ENCODE data around the gene TMEM183A. TPM values are rescaled to one million over a fixed set of nuclear protein-coding genes. Genes with fewer than 3 reads are reported as not detected.

The TMEM183A gene
- total RNA-seq, 1 donor from 2014 or later: 24.3 TPM

GRCh38 chr1:203055161-203055799, 48.1 kb downstream of the TMEM183A start:
- DNase-seq (no peak), ATAC-seq (no peak)
- intact Hi-C loops (cut with micrococcal nuclease): no loop called here

GRCh38 chr1:203056012-203056411, 48.8 kb downstream of the TMEM183A start:
- no peak for DNase-seq
- ATAC-seq: no peak
- intact Hi-C loops (cut with micrococcal nuclease): no loop called here

- DNase-seq (no peak), ATAC-seq (no peak)
- intact Hi-C loops (cut with micrococcal nuclease): no loop called here
Measured at GRCh38 chr1:203056516-203056915, 49.3 kb downstream of the TMEM183A start.

GRCh38 chr1:203057911-203058675, 50.9 kb downstream of the TMEM183A start:
- intact Hi-C loops (cut with micrococcal nuclease): no loop called here
- ATAC-seq (peak; percentile 51), DNase-seq (no peak)

GRCh38 chr1:203058676-203058935, 51.4 kb downstream of the TMEM183A start:
- DNase-seq: no peak
- ATAC-seq: peak; percentile 47
- intact Hi-C loops (cut with micrococcal nuclease): no loop called here

- DNase-seq (no peak), ATAC-seq (peak; percentile 41)
- intact Hi-C loops (cut with micrococcal nuclease): no loop called here
Measured at GRCh38 chr1:203059485-203059884, 52.3 kb downstream of the TMEM183A start.

- no peak for DNase-seq
- ATAC-seq: no peak
- intact Hi-C loops (cut with micrococcal nuclease): no loop called here
Measured at GRCh38 chr1:203060115-203060514, 52.9 kb downstream of the TMEM183A start.

GRCh38 chr1:203063287-203063686, 56.1 kb downstream of the TMEM183A start:
- intact Hi-C loops (cut with micrococcal nuclease): no loop called here
- ATAC-seq (no peak), DNase-seq (no peak)

- DNase-seq: no peak
- ATAC-seq: no peak
- intact Hi-C loops (cut with micrococcal nuclease): no loop called here
Measured at GRCh38 chr1:203065191-203065590, 58.0 kb downstream of the TMEM183A start.

GRCh38 chr1:203065986-203066385, 58.8 kb downstream of the TMEM183A start:
- DNase-seq (no peak), ATAC-seq (no peak)
- intact Hi-C loops (cut with micrococcal nuclease): no loop called here

GRCh38 chr1:203066965-203067364, 59.8 kb downstream of the TMEM183A start:
- no peak for ATAC-seq

GRCh38 chr1:203069030-203069747, 62.0 kb downstream of the TMEM183A start:
- intact Hi-C loops (cut with micrococcal nuclease): no loop called here
- no peak for DNase-seq

More at GRCh38 chr1:203066965-203067364, 59.8 kb downstream of the TMEM183A start:
- no peak for DNase-seq
- intact Hi-C loops (cut with micrococcal nuclease): no loop called here

GRCh38 chr1:203072002-203072602, 64.9 kb downstream of the TMEM183A start:
- intact Hi-C loops (cut with micrococcal nuclease): no loop called here
- no peak for DNase-seq
- ATAC-seq: no peak

More at GRCh38 chr1:203069030-203069747, 62.0 kb downstream of the TMEM183A start:
- peak; percentile 92 for ATAC-seq

- DNase-seq (no peak), ATAC-seq (no peak)
- intact Hi-C loops (cut with micrococcal nuclease): no loop called here
Measured at GRCh38 chr1:203072911-203073310, 65.7 kb downstream of the TMEM183A start.

- ATAC-seq (no peak), DNase-seq (no peak)
- intact Hi-C loops (cut with micrococcal nuclease): no loop called here
Measured at GRCh38 chr1:203073469-203073868, 66.3 kb downstream of the TMEM183A start.

Other genes with a start within 250 kb of the TMEM183A start
- 14.6 TPM for gene KDM5B, start 199.0 kb upstream of the TMEM183A start, total RNA-seq
- 0.79 TPM for gene PCAT6, start 196.4 kb upstream of the TMEM183A start, total RNA-seq
- gene RABIF, start 118.2 kb upstream of the TMEM183A start, total RNA-seq: 4.7 TPM
- gene KLHL12, start 80.1 kb upstream of the TMEM183A start, total RNA-seq: 18.8 TPM
- gene ADIPOR1, start 49.1 kb upstream of the TMEM183A start, total RNA-seq: 88.1 TPM
- gene CYB5R1, start 40.1 kb upstream of the TMEM183A start, total RNA-seq: 104 TPM
- gene PPFIA4, start 19.1 kb downstream of the TMEM183A start, total RNA-seq: 21.3 TPM
- not detected for gene MYOG, start 78.6 kb downstream of the TMEM183A start, total RNA-seq
- 13.5 TPM for gene ADORA1, start 120.4 kb downstream of the TMEM183A start, total RNA-seq
- not detected for gene MYBPH, start 168.5 kb downstream of the TMEM183A start, total RNA-seq
- gene CHI3L1, start 179.3 kb downstream of the TMEM183A start, total RNA-seq: 1.0 TPM
- gene CHIT1, start 222.3 kb downstream of the TMEM183A start, total RNA-seq: not detected

Data from left ventricle myocardium superior (tissue), 1 donor.